ENCODE results near the gene GPR158.

- TF ChIP-seq, protein P1, sequence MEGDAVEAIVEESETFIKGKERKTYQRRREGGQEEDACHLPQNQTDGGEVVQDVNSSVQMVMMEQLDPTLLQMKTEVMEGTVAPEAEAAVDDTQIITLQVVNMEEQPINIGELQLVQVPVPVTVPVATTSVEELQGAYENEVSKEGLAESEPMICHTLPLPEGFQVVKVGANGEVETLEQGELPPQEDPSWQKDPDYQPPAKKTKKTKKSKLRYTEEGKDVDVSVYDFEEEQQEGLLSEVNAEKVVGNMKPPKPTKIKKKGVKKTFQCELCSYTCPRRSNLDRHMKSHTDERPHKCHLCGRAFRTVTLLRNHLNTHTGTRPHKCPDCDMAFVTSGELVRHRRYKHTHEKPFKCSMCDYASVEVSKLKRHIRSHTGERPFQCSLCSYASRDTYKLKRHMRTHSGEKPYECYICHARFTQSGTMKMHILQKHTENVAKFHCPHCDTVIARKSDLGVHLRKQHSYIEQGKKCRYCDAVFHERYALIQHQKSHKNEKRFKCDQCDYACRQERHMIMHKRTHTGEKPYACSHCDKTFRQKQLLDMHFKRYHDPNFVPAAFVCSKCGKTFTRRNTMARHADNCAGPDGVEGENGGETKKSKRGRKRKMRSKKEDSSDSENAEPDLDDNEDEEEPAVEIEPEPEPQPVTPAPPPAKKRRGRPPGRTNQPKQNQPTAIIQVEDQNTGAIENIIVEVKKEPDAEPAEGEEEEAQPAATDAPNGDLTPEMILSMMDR (IDR thresholded peaks at IDR 0.05; ENCODE audit: low read depth, low read length, missing input control), result no peak
- TF ChIP-seq YY1 (IDR thresholded peaks at IDR 0.05), result no peak
- TF ChIP-seq JUND (IDR thresholded peaks at IDR 0.05), result no peak
Measured at GRCh38 chr10:25453619-25454018, 278.8 kb downstream of the GPR158 start.
